ENCODE measurements around the gene RBM3.
"Not testable (repeated sequence)": the region's sequence is repeated elsewhere in the genome, so short reads cannot be mapped to it uniquely, and the experiment has no call there.

The RBM3 gene

GRCh38 chrX:48540480-48540879, 33.8 kb upstream of the RBM3 start:
- H3K27me3 ChIP-seq (ENCODE audit: control insufficient read depth in 1 of 2, insufficient read depth in 2 of 2, low read length in 2 of 2), result no peaks in the 10 kb centered on the region
- H3K27ac ChIP-seq (ENCODE audit: low read depth, low read length), result no peak overlapping the region
- H3K4me1 ChIP-seq (ENCODE audit: control insufficient read depth in 1 of 2, insufficient read depth in 2 of 2, low read length in 2 of 2), result peaks cover 8 to 10% of the 10 kb centered on the region in 2 donors
- H3K9me3 ChIP-seq (ENCODE audit: control insufficient read depth in 1 of 2, low read length in 2 of 2), result no peaks in the 10 kb centered on the region
- peaks cover 7% of the 10 kb centered on the region in 2 donors for H3K36me3 ChIP-seq (ENCODE audit: control insufficient read depth in 1 of 2, insufficient read depth in 2 of 2, low read length in 2 of 2)
- peak overlapping the region; percentile 57 to 65 for H3K9ac ChIP-seq (ENCODE audit: low read depth in 1 of 2, low read length in 2 of 2)
- H3K4me3 ChIP-seq (ENCODE audit: low read depth in 1 of 2, low read length in 2 of 2), result peak overlapping the region; percentile 65 to 74

GRCh38 chrX:48541140-48541814, 33.0 kb upstream of the RBM3 start:
- Histone ChIP-seq H3K27ac (ENCODE audit: low read depth, low read length) (no peak overlapping the region), H3K4me3 (ENCODE audit: low read depth in 1 of 2, low read length in 2 of 2) (peak overlapping the region in 1 of 2 donors; percentile 74), H3K9ac (ENCODE audit: low read depth in 1 of 2, low read length in 2 of 2) (no peak overlapping the region)

GRCh38 chrX:48548871-48549270, 25.4 kb upstream of the RBM3 start:
- Histone ChIP-seq H3K27me3 (ENCODE audit: control insufficient read depth in 1 of 2, insufficient read depth in 2 of 2, low read length in 2 of 2) (no peaks in the 10 kb centered on the region), H3K9ac (ENCODE audit: low read depth in 1 of 2, low read length in 2 of 2) (no peak overlapping the region), H3K27ac (ENCODE audit: low read depth, low read length) (no peak overlapping the region), H3K4me1 (ENCODE audit: control insufficient read depth in 1 of 2, insufficient read depth in 2 of 2, low read length in 2 of 2) (no peaks in the 10 kb centered on the region), H3K36me3 (ENCODE audit: control insufficient read depth in 1 of 2, insufficient read depth in 2 of 2, low read length in 2 of 2) (peaks cover 11 to 18% of the 10 kb centered on the region in 2 donors), H3K9me3 (ENCODE audit: control insufficient read depth in 1 of 2, low read length in 2 of 2) (no peaks in the 10 kb centered on the region), H3K4me3 (ENCODE audit: low read depth in 1 of 2, low read length in 2 of 2) (no peak overlapping the region)

More at GRCh38 chrX:48541140-48541814, 33.0 kb upstream of the RBM3 start:
- Histone ChIP-seq H3K9me3 (ENCODE audit: control insufficient read depth in 1 of 2, low read length in 2 of 2) (no peaks in the 10 kb centered on the region), H3K4me1 (ENCODE audit: control insufficient read depth in 1 of 2, insufficient read depth in 2 of 2, low read length in 2 of 2) (peaks cover 8 to 10% of the 10 kb centered on the region in 2 donors), H3K36me3 (ENCODE audit: control insufficient read depth in 1 of 2, insufficient read depth in 2 of 2, low read length in 2 of 2) (peaks cover 7% of the 10 kb centered on the region in 2 donors), H3K27me3 (ENCODE audit: control insufficient read depth in 1 of 2, insufficient read depth in 2 of 2, low read length in 2 of 2) (no peaks in the 10 kb centered on the region)

GRCh38 chrX:48555731-48556325, 18.5 kb upstream of the RBM3 start:
- not testable (repeated sequence) for H3K9ac ChIP-seq (ENCODE audit: low read depth in 1 of 2, low read length in 2 of 2); H3K9me3 ChIP-seq (ENCODE audit: control insufficient read depth in 1 of 2, low read length in 2 of 2); H3K4me1 ChIP-seq (ENCODE audit: control insufficient read depth in 1 of 2, insufficient read depth in 2 of 2, low read length in 2 of 2); H3K27ac ChIP-seq (ENCODE audit: low read depth, low read length); H3K4me3 ChIP-seq (ENCODE audit: low read depth in 1 of 2, low read length in 2 of 2); H3K27me3 ChIP-seq (ENCODE audit: control insufficient read depth in 1 of 2, insufficient read depth in 2 of 2, low read length in 2 of 2)
- peaks cover 6 to 32% of the 10 kb centered on the region in 2 donors for H3K36me3 ChIP-seq (ENCODE audit: control insufficient read depth in 1 of 2, insufficient read depth in 2 of 2, low read length in 2 of 2)

GRCh38 chrX:48558271-48558670, 16.0 kb upstream of the RBM3 start:
- no peaks in the 10 kb centered on the region for H3K4me1 ChIP-seq (ENCODE audit: control insufficient read depth in 1 of 2, insufficient read depth in 2 of 2, low read length in 2 of 2)
- H3K9me3 ChIP-seq (ENCODE audit: control insufficient read depth in 1 of 2, low read length in 2 of 2), result no peaks in the 10 kb centered on the region
- H3K27me3 ChIP-seq (ENCODE audit: control insufficient read depth in 1 of 2, insufficient read depth in 2 of 2, low read length in 2 of 2), result no peaks in the 10 kb centered on the region
- peaks cover 9 to 43% of the 10 kb centered on the region in 2 donors for H3K36me3 ChIP-seq (ENCODE audit: control insufficient read depth in 1 of 2, insufficient read depth in 2 of 2, low read length in 2 of 2)
- no peak overlapping the region for H3K4me3 ChIP-seq (ENCODE audit: low read depth in 1 of 2, low read length in 2 of 2)
- H3K9ac ChIP-seq (ENCODE audit: low read depth in 1 of 2, low read length in 2 of 2), result no peak overlapping the region
- H3K27ac ChIP-seq (ENCODE audit: low read depth, low read length), result no peak overlapping the region

GRCh38 chrX:48559636-48560035, 14.6 kb upstream of the RBM3 start:
- Histone ChIP-seq H3K9ac (ENCODE audit: low read depth in 1 of 2, low read length in 2 of 2) (no peak overlapping the region), H3K9me3 (ENCODE audit: control insufficient read depth in 1 of 2, low read length in 2 of 2) (no peaks in the 10 kb centered on the region), H3K4me3 (ENCODE audit: low read depth in 1 of 2, low read length in 2 of 2) (no peak overlapping the region), H3K36me3 (ENCODE audit: control insufficient read depth in 1 of 2, insufficient read depth in 2 of 2, low read length in 2 of 2) (peaks cover 9 to 43% of the 10 kb centered on the region in 2 donors), H3K4me1 (ENCODE audit: control insufficient read depth in 1 of 2, insufficient read depth in 2 of 2, low read length in 2 of 2) (no peaks in the 10 kb centered on the region), H3K27ac (ENCODE audit: low read depth, low read length) (no peak overlapping the region), H3K27me3 (ENCODE audit: control insufficient read depth in 1 of 2, insufficient read depth in 2 of 2, low read length in 2 of 2) (no peaks in the 10 kb centered on the region)

- H3K27me3 ChIP-seq (ENCODE audit: control insufficient read depth in 1 of 2, insufficient read depth in 2 of 2, low read length in 2 of 2), result no peaks in the 10 kb centered on the region
- peaks cover 9 to 40% of the 10 kb centered on the region in 2 donors for H3K36me3 ChIP-seq (ENCODE audit: control insufficient read depth in 1 of 2, insufficient read depth in 2 of 2, low read length in 2 of 2)
- no peaks in the 10 kb centered on the region for H3K4me1 ChIP-seq (ENCODE audit: control insufficient read depth in 1 of 2, insufficient read depth in 2 of 2, low read length in 2 of 2)
These were observed 14.2 kb upstream of the RBM3 start for GRCh38 chrX:48560056-48560455.

GRCh38 chrX:48560681-48561080, 13.6 kb upstream of the RBM3 start:
- Histone ChIP-seq H3K9ac (ENCODE audit: low read depth in 1 of 2, low read length in 2 of 2) (no peak overlapping the region), H3K4me3 (ENCODE audit: low read depth in 1 of 2, low read length in 2 of 2) (no peak overlapping the region), H3K36me3 (ENCODE audit: control insufficient read depth in 1 of 2, insufficient read depth in 2 of 2, low read length in 2 of 2) (peaks cover 9 to 37% of the 10 kb centered on the region in 2 donors), H3K9me3 (ENCODE audit: control insufficient read depth in 1 of 2, low read length in 2 of 2) (no peaks in the 10 kb centered on the region), H3K27me3 (ENCODE audit: control insufficient read depth in 1 of 2, insufficient read depth in 2 of 2, low read length in 2 of 2) (no peaks in the 10 kb centered on the region), H3K4me1 (ENCODE audit: control insufficient read depth in 1 of 2, insufficient read depth in 2 of 2, low read length in 2 of 2) (no peaks in the 10 kb centered on the region), H3K27ac (ENCODE audit: low read depth, low read length) (no peak overlapping the region)

More at GRCh38 chrX:48560056-48560455, 14.2 kb upstream of the RBM3 start:
- H3K9ac ChIP-seq (ENCODE audit: low read depth in 1 of 2, low read length in 2 of 2), result no peak overlapping the region
- H3K4me3 ChIP-seq (ENCODE audit: low read depth in 1 of 2, low read length in 2 of 2), result no peak overlapping the region
- H3K27ac ChIP-seq (ENCODE audit: low read depth, low read length), result no peak overlapping the region
- H3K9me3 ChIP-seq (ENCODE audit: control insufficient read depth in 1 of 2, low read length in 2 of 2), result no peaks in the 10 kb centered on the region

- Histone ChIP-seq H3K4me1 (ENCODE audit: control insufficient read depth in 1 of 2, insufficient read depth in 2 of 2, low read length in 2 of 2) (no peaks in the 10 kb centered on the region), H3K36me3 (ENCODE audit: control insufficient read depth in 1 of 2, insufficient read depth in 2 of 2, low read length in 2 of 2) (peaks cover 0 to under 1% of the 10 kb centered on the region in 2 donors), H3K27ac (ENCODE audit: low read depth, low read length) (no peak overlapping the region), H3K4me3 (ENCODE audit: low read depth in 1 of 2, low read length in 2 of 2) (no peak overlapping the region), H3K27me3 (ENCODE audit: control insufficient read depth in 1 of 2, insufficient read depth in 2 of 2, low read length in 2 of 2) (no peaks in the 10 kb centered on the region), H3K9ac (ENCODE audit: low read depth in 1 of 2, low read length in 2 of 2) (no peak overlapping the region), H3K9me3 (ENCODE audit: control insufficient read depth in 1 of 2, low read length in 2 of 2) (no peaks in the 10 kb centered on the region)
These were observed 4.3 kb upstream of the RBM3 start for GRCh38 chrX:48569958-48570357.

GRCh38 chrX:48573690-48574269, 504 bp upstream of the RBM3 start:
- Histone ChIP-seq H3K4me1 (ENCODE audit: control insufficient read depth in 1 of 2, insufficient read depth in 2 of 2, low read length in 2 of 2) (peaks cover 11 to 12% of the 10 kb centered on the region in 2 donors), H3K9ac (ENCODE audit: low read depth in 1 of 2, low read length in 2 of 2) (peak overlapping the region; percentile 76 to 94), H3K27ac (ENCODE audit: low read depth, low read length) (peak overlapping the region; percentile 86), H3K4me3 (ENCODE audit: low read depth in 1 of 2, low read length in 2 of 2) (peak overlapping the region; percentile 84 to 88), H3K9me3 (ENCODE audit: control insufficient read depth in 1 of 2, low read length in 2 of 2) (no peaks in the 10 kb centered on the region), H3K36me3 (ENCODE audit: control insufficient read depth in 1 of 2, insufficient read depth in 2 of 2, low read length in 2 of 2) (peaks cover 24 to 36% of the 10 kb centered on the region in 2 donors), H3K27me3 (ENCODE audit: control insufficient read depth in 1 of 2, insufficient read depth in 2 of 2, low read length in 2 of 2) (no peaks in the 10 kb centered on the region)
